Panc1 (cell line): ENCODE results near the gene ERC2. TPM values are rescaled to one million over a fixed set of nuclear protein-coding genes. Genes with fewer than 3 reads are reported as not detected.

Source experiments
- ATAC-seq: fragments of 200-7000 bp; cut with Tn5 transposase; 2 replicates; pipeline ENCODE4 v1.9.1; 2020; ENCODE audit warnings: mild to moderate bottlenecking, moderate library complexity
- BruUV-seq: library from RNA; stranded (reverse); fragments of 400-500 nt; replicated peaks from 2 replicates; lab custom pipeline; 2021; lab: Mats Ljungman, UMichigan
- CTCF ChIA-PET: fragments of 300-600 bp; sonication (Branson Sonifier 250); formaldehyde crosslinking; loops from one replicate; lab custom pipeline; 2022; ENCODE audit warnings: antibody characterized with exemption; lab: Charles Lee
- POLR2A ChIA-PET: fragments of 300-600 bp; sonication (Branson Sonifier 250); formaldehyde crosslinking; loops from one replicate; lab custom pipeline; 2022; ENCODE audit warnings: antibody characterized with exemption; lab: Charles Lee
- DNase-seq: peaks from one replicate; pipeline ENCODE4 v3.0.0-alpha.2; 2010; ENCODE audit warnings: low read depth, low spot score
- H3K27ac ChIP-seq: 2 replicates; pipeline ENCODE4 v1.5.1; 2011; ENCODE audit warnings: mild to moderate bottlenecking, low read length, inconsistent platforms
- H3K27me3 ChIP-seq: fragments of 200-500 bp; sonication (Bioruptor generic); 2 replicates; pipeline ENCODE4 v1.6.0; 2014; ENCODE audit warnings: low read length, inconsistent platforms; ENCODE audit not compliant: control insufficient read depth, insufficient read depth
- H3K36me3 ChIP-seq: fragments of 200-500 bp; sonication (Bioruptor generic); 2 replicates; pipeline ENCODE4 v1.5.1; 2014; ENCODE audit warnings: inconsistent platforms, mild to moderate bottlenecking, low read length, moderate library complexity; ENCODE audit not compliant: control insufficient read depth, insufficient read depth
- H3K4me1 ChIP-seq: 2 replicates; pipeline ENCODE4 v1.5.1; 2011; ENCODE audit warnings: inconsistent platforms, mild to moderate bottlenecking, low read length, moderate library complexity; ENCODE audit not compliant: control insufficient read depth, insufficient read depth
- H3K4me3 ChIP-seq, 2 experiments: 2 replicates each; pipeline ENCODE4 v1.5.1; 2011 to 2012; ENCODE audit warnings: low read depth in 2 of 2, low read length in 2 of 2, mild to moderate bottlenecking in 2 of 2, inconsistent platforms in 1 of 2, moderate library complexity in 1 of 2
- H3K9me3 ChIP-seq: fragments of 200-500 bp; sonication (Bioruptor generic); 2 replicates; pipeline ENCODE4 v1.5.1; 2014; ENCODE audit warnings: low read depth, mild to moderate bottlenecking, inconsistent platforms, low read length, moderate library complexity; ENCODE audit not compliant: control insufficient read depth, insufficient read depth
- CTCF ChIP-seq: fragments of 450-650 bp; IDR thresholded peaks from 2 replicates; pipeline ENCODE4 v1.5.1; 2017; ENCODE audit warnings: mild to moderate bottlenecking
- POLR2AphosphoS5 ChIP-seq: IDR thresholded peaks from 2 replicates; pipeline ENCODE4 v1.6.1; 2012; ENCODE audit warnings: mild to moderate bottlenecking, low read depth, low read length, moderate library complexity
- REST ChIP-seq, 2 experiments: IDR thresholded peaks; 2 replicates each; pipeline ENCODE4 v1.6.1; 2011 to 2012; ENCODE audit warnings: low read depth in 2 of 2, control low read depth in 1 of 2, low read length in 1 of 2, mild to moderate bottlenecking in 1 of 2, moderate library complexity in 1 of 2; ENCODE audit not compliant: insufficient read depth in 1 of 2
- SIN3A ChIP-seq: IDR thresholded peaks from 2 replicates; pipeline ENCODE4 v1.6.1; 2012; ENCODE audit warnings: low read depth, mild to moderate bottlenecking, low read length, moderate library complexity, borderline replicate concordance; ENCODE audit not compliant: insufficient read depth
- TCF7L2 ChIP-seq: IDR thresholded peaks from 2 replicates; pipeline ENCODE4 v1.6.1; 2011; ENCODE audit warnings: mild to moderate bottlenecking, low read depth, low read length, inconsistent platforms
- in situ Hi-C: cut with HindIII; loops from 2 replicates; pipeline ENCODE4 v1.10.0; 2016; ENCODE audit warnings: low sequenced_read_pairs, low pct_unique_long_range_greater_than_20kb
- intact Hi-C: fragments of 100-400 bp; cut with micrococcal nuclease; formaldehyde crosslinking; loops from one replicate; pipeline ENCODE4 v1.10.0; 2022; ENCODE audit not compliant: unreplicated experiment
- total RNA-seq: library from RNA; stranded (reverse); gene quantifications from one replicate; pipeline ENCODE4 v1.2.1, GENCODE V29; 2021; ENCODE audit not compliant: unreplicated experiment

Gene ERC2
- total RNA-seq, 1 experiment from 2014 or later = 0.33 TPM

- ChIA-PET POLR2A (no interaction called here), CTCF (no interaction called here)
- in situ Hi-C loops (no loop called here), intact Hi-C loops (no loop called here)
- no peaks in the 10 kb centered on the region for H3K36me3 ChIP-seq
- BruUV-seq = no TSS peak
- no peak overlapping the region for H3K4me3 ChIP-seq
- DNase-seq = no peak
- no peaks in the 10 kb centered on the region for H3K9me3 ChIP-seq
- no peak for ATAC-seq
- H3K27ac ChIP-seq = no peak overlapping the region
- no peaks in the 10 kb centered on the region; the same call in 1 of the 2 replicates for H3K27me3 ChIP-seq
- no peak for TF ChIP-seq SIN3A
- no peak for TF ChIP-seq CTCF
- TF ChIP-seq REST (IDR thresholded peaks at IDR 0.05; ENCODE audit: insufficient read depth in 1 of 2, low read depth in 2 of 2, low read length in 1 of 2) = no peak
- TF ChIP-seq POLR2AphosphoS5 = no peak
- TF ChIP-seq TCF7L2 = no peak
- H3K4me1 ChIP-seq = no peaks in the 10 kb centered on the region
Observed at GRCh38 chr3:55538158-55538557, 930.1 kb downstream of the ERC2 start.

- no peaks in the 10 kb centered on the region for H3K9me3 ChIP-seq
- intact Hi-C loops = no loop called here
- ATAC-seq = no peak
- in situ Hi-C loops = no loop called here
- DNase-seq = no peak
- no TSS peak for BruUV-seq
- H3K4me1 ChIP-seq = no peaks in the 10 kb centered on the region
- H3K4me3 ChIP-seq = no peak overlapping the region
- no peaks in the 10 kb centered on the region for H3K36me3 ChIP-seq
- TF ChIP-seq TCF7L2 (no peak), POLR2AphosphoS5 (no peak), CTCF (no peak)
- no peak overlapping the region for H3K27ac ChIP-seq
- ChIA-PET POLR2A (no interaction called here), CTCF (no interaction called here)
- H3K27me3 ChIP-seq = no peaks in the 10 kb centered on the region; the same call in 1 of the 2 replicates
Observed at GRCh38 chr3:55537563-55537962, 930.7 kb downstream of the ERC2 start.
